ENCODE data around the gene BSND. TPM values are rescaled to one million over a fixed set of nuclear protein-coding genes. Genes with fewer than 3 reads are reported as not detected.

The BSND gene
- total and polyA plus RNA-seq, 2 experiments from 2014 or later, result 0.21 to 0.23 TPM

GRCh38 chr1:54950369-54951163 lies 48.2 kb upstream of the BSND start:
- Histone ChIP-seq H4K20me1 (ENCODE audit: insufficient read depth, poor library complexity, severe bottlenecking) (no peaks in the 10 kb centered on the region), H3K4me1 (ENCODE audit: insufficient read depth) (peaks cover 4% of the 10 kb centered on the region), H2AFZ (peak overlapping the region; percentile 81), H3K36me3 (replicated peaks; ENCODE audit: insufficient read depth, low read depth) (no peaks in the 10 kb centered on the region), H3K27me3 (no peaks in the 10 kb centered on the region), H3K4me2 (peak overlapping the region; percentile 54), H3K9me3 (ENCODE audit: low read depth) (no peaks in the 10 kb centered on the region), H3K79me2 (no peaks in the 10 kb centered on the region), H3K27ac (peak overlapping the region; percentile 11), H3K9me2 (replicated peaks; ENCODE audit: insufficient read depth) (no peaks in the 10 kb centered on the region), H3K4me3 (no peak overlapping the region)
- WGBS (ENCODE audit: low lambda C conversion rate, missing lambda C conversion rate), result 37% methylated on average over 26 of the region's 27 CpGs
- peak; percentile 86 for DNase-seq (ENCODE audit: low spot score)
- TF ChIP-seq EZH2phosphoT487 (IDR thresholded peaks at IDR 0.05; ENCODE audit: low read depth, severe bottlenecking, unreplicated experiment) (no peak), CTCF (IDR thresholded peaks at IDR 0.05; ENCODE audit: poor library complexity) (peak; percentile 78)

GRCh38 chr1:54951810-54952226 lies 46.9 kb upstream of the BSND start:
- Histone ChIP-seq H2AFZ (no peak overlapping the region), H3K79me2 (no peaks in the 10 kb centered on the region), H3K4me1 (ENCODE audit: insufficient read depth) (peaks cover 4% of the 10 kb centered on the region), H3K27ac (no peak overlapping the region), H3K36me3 (replicated peaks; ENCODE audit: insufficient read depth, low read depth) (no peaks in the 10 kb centered on the region), H3K27me3 (no peaks in the 10 kb centered on the region), H3K4me3 (no peak overlapping the region), H3K9me2 (replicated peaks; ENCODE audit: insufficient read depth) (no peaks in the 10 kb centered on the region), H3K4me2 (no peak overlapping the region), H4K20me1 (ENCODE audit: insufficient read depth, poor library complexity, severe bottlenecking) (no peaks in the 10 kb centered on the region), H3K9me3 (ENCODE audit: low read depth) (no peaks in the 10 kb centered on the region)
- 88% methylated on average over 4 of the region's 4 CpGs for WGBS (ENCODE audit: low lambda C conversion rate, missing lambda C conversion rate)
- DNase-seq (ENCODE audit: low spot score), result no peak
- TF ChIP-seq EZH2 (IDR thresholded peaks at IDR 0.05; ENCODE audit: borderline replicate concordance) (no peak), CTCF (IDR thresholded peaks at IDR 0.05; ENCODE audit: poor library complexity) (no peak), EZH2phosphoT487 (IDR thresholded peaks at IDR 0.05; ENCODE audit: low read depth, severe bottlenecking, unreplicated experiment) (no peak)

GRCh38 chr1:54952950-54953718 lies 45.6 kb upstream of the BSND start:
- WGBS (ENCODE audit: low lambda C conversion rate, missing lambda C conversion rate), result 86% methylated on average over 4 of the region's 4 CpGs
- H3K4me2 ChIP-seq, result no peak overlapping the region
- H3K79me2 ChIP-seq, result no peaks in the 10 kb centered on the region
- no peaks in the 10 kb centered on the region for H4K20me1 ChIP-seq (ENCODE audit: insufficient read depth, poor library complexity, severe bottlenecking)
- no peak for TF ChIP-seq EZH2 (IDR thresholded peaks at IDR 0.05; ENCODE audit: borderline replicate concordance)
- no peak for TF ChIP-seq EZH2phosphoT487 (IDR thresholded peaks at IDR 0.05; ENCODE audit: low read depth, severe bottlenecking, unreplicated experiment)
- no peak for TF ChIP-seq CTCF (IDR thresholded peaks at IDR 0.05; ENCODE audit: poor library complexity)
- no peak for DNase-seq (ENCODE audit: low spot score)
- H3K9me3 ChIP-seq (ENCODE audit: low read depth), result no peaks in the 10 kb centered on the region
- H3K9me2 ChIP-seq (replicated peaks; ENCODE audit: insufficient read depth), result no peaks in the 10 kb centered on the region
- no peak overlapping the region for H2AFZ ChIP-seq
- H3K27ac ChIP-seq, result no peak overlapping the region
- H3K27me3 ChIP-seq, result no peaks in the 10 kb centered on the region
- H3K4me3 ChIP-seq, result no peak overlapping the region
- no peaks in the 10 kb centered on the region for H3K36me3 ChIP-seq (replicated peaks; ENCODE audit: insufficient read depth, low read depth)
- peaks cover 4% of the 10 kb centered on the region for H3K4me1 ChIP-seq (ENCODE audit: insufficient read depth)
